ENCODE data around the gene CCDC12.

The CCDC12 gene

GRCh38 chr3:46908294-46908985, 68.1 kb downstream of the CCDC12 start:
- DNase-seq (ENCODE audit: low read depth in 2 of 3, low spot score in 1 of 3), result no peak

GRCh38 chr3:46907960-46908293, 68.6 kb downstream of the CCDC12 start:
- no peak for DNase-seq (ENCODE audit: low read depth in 2 of 3, low spot score in 1 of 3)

DNA sequence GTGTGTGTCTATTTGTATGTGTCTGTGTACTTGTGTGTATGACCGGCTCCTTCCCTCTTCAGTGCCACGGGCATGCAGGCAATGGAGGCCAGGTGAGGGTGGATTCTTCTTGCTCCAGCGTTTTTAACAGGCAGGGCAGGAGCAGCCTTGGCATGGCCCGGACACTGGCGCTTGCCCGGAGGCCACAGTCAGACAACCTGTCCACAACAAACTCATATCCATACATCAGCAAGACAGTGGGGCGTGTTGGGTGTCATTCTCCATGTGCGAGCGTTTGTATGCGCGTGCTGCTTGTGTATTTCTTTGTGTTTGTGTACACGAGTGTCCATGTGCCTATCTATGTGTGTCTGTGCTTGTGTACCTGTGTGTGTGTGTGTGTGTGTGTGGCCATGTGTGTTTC, 69.3 kb downstream of the CCDC12 start:
- DNase-seq (ENCODE audit: low read depth in 2 of 3, low spot score in 1 of 3), result no peak

GRCh38 chr3:46906471-46907058, 70.0 kb downstream of the CCDC12 start:
- DNase-seq (ENCODE audit: low read depth in 2 of 3, low spot score in 1 of 3), result no peak

GRCh38 chr3:46905661-46906451, 70.7 kb downstream of the CCDC12 start:
- no peak for DNase-seq (ENCODE audit: low read depth in 2 of 3, low spot score in 1 of 3)

- DNase-seq (ENCODE audit: low read depth in 2 of 3, low spot score in 1 of 3), result no peak
Observed at GRCh38 chr3:46905213-46905560, 71.4 kb downstream of the CCDC12 start.

GRCh38 chr3:46904303-46905212, 72.0 kb downstream of the CCDC12 start:
- DNase-seq (ENCODE audit: low read depth in 2 of 3, low spot score in 1 of 3), result no peak

DNA sequence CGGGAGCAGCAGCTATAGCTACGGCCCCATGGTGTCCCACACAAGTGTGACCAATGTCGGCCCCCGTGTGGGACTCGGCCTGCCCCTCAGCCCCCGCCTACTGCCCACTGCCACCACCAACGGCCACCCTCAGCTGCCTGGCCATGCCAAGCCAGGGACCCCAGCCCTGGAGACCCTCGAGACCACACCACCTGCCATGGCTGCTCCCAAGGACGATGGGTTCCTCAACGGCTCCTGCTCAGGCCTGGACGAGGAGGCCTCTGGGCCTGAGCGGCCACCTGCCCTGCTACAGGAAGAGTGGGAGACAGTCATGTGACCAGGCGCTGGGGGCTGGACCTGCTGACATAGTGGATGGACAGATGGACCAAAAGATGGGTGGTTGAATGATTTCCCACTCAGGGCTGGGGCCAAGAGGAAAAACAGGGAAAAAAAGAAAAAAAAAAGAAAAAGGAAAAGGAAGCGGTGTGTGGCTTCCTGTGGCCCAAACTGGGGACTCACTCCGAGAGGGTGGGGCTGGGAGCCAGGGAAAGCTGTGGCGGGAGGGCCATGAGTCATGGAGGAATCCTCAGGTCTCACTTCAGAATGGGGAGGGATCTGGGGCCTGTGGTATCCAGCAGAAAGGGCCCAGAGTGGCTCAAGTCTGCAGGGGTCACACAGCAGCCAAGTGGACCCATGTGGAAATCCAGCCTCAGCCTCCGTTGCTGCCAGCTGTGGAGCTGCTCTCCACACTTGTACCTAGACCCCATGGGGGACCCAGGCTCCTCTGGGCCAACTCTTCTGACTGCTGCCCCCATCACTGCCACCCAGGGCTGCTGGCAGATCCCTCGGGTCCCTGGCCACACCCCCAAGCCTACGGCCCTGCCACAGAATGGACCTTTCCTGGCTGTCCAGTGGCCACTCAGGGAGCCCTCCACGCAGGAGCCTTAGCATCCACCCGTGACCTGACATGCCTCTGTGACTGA, 72.9 kb downstream of the CCDC12 start:
- no peak for DNase-seq (ENCODE audit: low read depth in 2 of 3, low spot score in 1 of 3)

GRCh38 chr3:46902188-46902631, 74.3 kb downstream of the CCDC12 start:
- DNase-seq (ENCODE audit: low read depth in 2 of 3, low spot score in 1 of 3), result no peak

GRCh38 chr3:46901591-46902187, 74.9 kb downstream of the CCDC12 start:
- no peak for DNase-seq (ENCODE audit: low read depth in 2 of 3, low spot score in 1 of 3)

GRCh38 chr3:46901061-46901460, 75.5 kb downstream of the CCDC12 start:
- no peak for DNase-seq (ENCODE audit: low read depth in 2 of 3, low spot score in 1 of 3)

- no peak for DNase-seq (ENCODE audit: low read depth in 2 of 3, low spot score in 1 of 3)
Observed at GRCh38 chr3:46900356-46900755, 76.2 kb downstream of the CCDC12 start.

- no peak for DNase-seq (ENCODE audit: low read depth in 2 of 3, low spot score in 1 of 3)
Observed at GRCh38 chr3:46900007-46900292, 76.6 kb downstream of the CCDC12 start.

GRCh38 chr3:46899151-46900006, 77.2 kb downstream of the CCDC12 start:
- no peak for DNase-seq (ENCODE audit: low read depth in 2 of 3, low spot score in 1 of 3)

DNA sequence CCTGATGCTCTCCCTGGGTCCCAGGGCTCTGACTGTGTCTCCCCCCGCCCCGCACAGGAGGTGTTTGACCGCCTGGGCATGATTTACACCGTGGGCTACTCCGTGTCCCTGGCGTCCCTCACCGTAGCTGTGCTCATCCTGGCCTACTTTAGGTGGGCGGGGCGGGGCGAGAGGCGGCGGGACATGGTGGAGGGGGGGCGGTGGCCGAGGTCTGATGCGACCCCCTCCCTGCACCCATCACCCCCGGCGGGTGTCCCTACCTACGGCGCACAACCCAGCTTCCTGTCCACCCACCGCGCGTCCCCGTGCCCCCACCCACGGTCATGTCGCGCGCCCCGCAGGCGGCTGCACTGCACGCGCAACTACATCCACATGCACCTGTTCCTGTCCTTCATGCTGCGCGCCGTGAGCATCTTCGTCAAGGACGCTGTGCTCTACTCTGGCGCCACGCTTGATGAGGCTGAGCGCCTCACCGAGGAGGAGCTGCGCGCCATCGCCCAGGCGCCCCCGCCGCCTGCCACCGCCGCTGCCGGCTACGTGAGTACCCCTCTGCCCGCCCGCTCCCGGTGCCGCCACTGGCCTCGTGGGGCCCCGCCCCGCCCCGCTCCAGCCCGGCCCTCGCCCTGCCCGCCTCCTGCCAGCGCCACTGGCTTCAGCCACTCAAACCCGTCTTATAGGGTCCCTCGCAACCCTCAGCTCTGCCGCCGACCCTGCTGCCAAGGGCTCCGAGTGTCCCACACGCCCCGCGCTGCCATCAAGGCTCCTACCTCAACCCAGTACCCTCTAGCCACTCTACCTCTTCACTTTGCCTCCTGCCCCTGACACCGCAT, 78.0 kb downstream of the CCDC12 start:
- DNase-seq (ENCODE audit: low read depth in 2 of 3, low spot score in 1 of 3), result no peak

DNA sequence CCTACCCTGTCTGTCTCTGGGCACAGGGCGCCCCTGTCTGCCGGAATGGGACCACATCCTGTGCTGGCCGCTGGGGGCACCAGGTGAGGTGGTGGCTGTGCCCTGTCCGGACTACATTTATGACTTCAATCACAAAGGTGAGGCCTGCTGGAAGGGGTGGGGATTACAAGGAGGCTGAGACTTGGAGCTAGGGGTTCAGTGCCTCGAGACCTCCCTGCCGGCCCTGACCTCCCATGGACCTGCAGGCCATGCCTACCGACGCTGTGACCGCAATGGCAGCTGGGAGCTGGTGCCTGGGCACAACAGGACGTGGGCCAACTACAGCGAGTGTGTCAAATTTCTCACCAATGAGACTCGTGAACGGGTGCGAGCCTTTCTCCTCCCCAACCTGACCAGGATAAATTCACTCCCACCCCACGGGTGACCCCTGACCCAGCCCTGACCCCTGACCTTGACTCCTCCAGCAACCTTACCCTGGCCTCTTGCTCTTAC, 78.7 kb downstream of the CCDC12 start:
- DNase-seq (ENCODE audit: low read depth in 2 of 3, low spot score in 1 of 3), result no peak

DNA sequence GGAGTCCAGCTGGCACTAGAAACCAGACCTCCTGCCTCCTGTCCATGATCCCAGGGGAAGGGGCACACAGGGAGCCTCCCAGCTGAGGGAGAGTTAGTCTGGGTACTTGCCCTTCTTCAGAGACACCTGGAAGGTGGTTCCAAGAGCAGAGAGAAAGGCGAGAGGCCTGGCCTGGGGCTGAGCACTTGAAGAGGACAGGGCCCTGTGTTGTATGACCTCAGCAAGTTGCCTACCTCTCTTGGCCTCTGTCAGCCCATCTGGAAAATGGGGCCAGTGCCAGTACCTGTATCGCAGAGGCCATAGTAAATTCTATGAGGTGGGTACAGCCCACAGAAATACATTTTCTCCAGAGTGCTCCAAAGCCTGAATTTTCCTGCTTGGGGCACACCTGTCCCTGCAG, 79.5 kb downstream of the CCDC12 start:
- no peak for DNase-seq (ENCODE audit: low read depth in 2 of 3, low spot score in 1 of 3)

DNA sequence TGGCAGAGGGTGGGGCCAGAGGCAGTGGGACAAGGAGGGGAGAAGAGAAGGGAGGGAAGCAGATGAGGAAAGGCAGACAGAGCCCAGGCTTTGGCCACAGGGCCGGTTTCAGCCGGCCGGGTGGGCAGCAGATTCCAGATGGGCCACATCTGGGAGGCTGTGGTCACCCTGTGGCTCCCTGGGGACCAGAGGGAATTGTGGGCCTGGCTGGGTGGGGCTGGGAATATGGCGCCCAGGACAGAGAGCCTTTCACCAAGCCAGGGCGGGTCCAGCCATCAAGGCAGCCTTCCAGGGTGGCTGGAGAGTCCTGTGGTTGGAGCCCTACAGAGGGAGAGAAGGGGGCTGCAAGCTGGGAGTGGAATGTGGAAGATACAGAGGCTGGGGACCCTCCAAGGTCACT, 80.2 kb downstream of the CCDC12 start:
- DNase-seq (ENCODE audit: low read depth in 2 of 3, low spot score in 1 of 3), result no peak

Data from stimulated activated CD4-positive, alpha-beta T cell treated with anti-CD3 and anti-CD28 coated beads, Interleukin-12 subunit alpha, Interleukin-12 subunit beta, amount 100 ng/mL, for 48 hours (primary cell).